Astrocyte (in vitro differentiated cells and primary cell): ENCODE data around the gene ARHGAP21.

Experiments
- CTCF ChIP-seq: IDR thresholded peaks from 2 replicates; pipeline ENCODE4 v1.5.1; 2011; ENCODE audit warnings: low read depth, mild to moderate bottlenecking, inconsistent platforms, low read length, moderate library complexity; ENCODE audit not compliant: insufficient read depth
- EZH2 ChIP-seq: IDR thresholded peaks from 2 replicates; pipeline ENCODE4 v1.6.1; 2012; ENCODE audit warnings: mild to moderate bottlenecking, low read length, inconsistent platforms; ENCODE audit not compliant: insufficient read depth

- TF ChIP-seq CTCF, result no peak
- TF ChIP-seq EZH2, result no peak
Measured at GRCh38 chr10:24561453-24561852, 162.2 kb downstream of the ARHGAP21 start.
